Measurements from ENCODE around the gene NCKAP5L. TPM values are rescaled to one million over a fixed set of nuclear protein-coding genes. Genes with fewer than 3 reads are reported as not detected.

NCKAP5L gene
- total and polyA plus RNA-seq, 9 of the 15 experiments (the other 6 are each of a cell fraction or from before 2014, with no cell fraction given), result 0.01 to 14.4 (median 3.7) TPM

- peak in 1 of 3 experiments; percentile 13; a peak in 1 of 6 replicates for TF ChIP-seq CTCF (IDR thresholded peaks at IDR 0.05 in 2 of 3, conservative IDR thresholded peaks at IDR 0.05 in 1 of 3; ENCODE audit: insufficient read depth in 2 of 3, low read depth in 1 of 3, low read length in 3 of 3)
These were observed 60.9 kb downstream of the NCKAP5L start (continued) for GRCh38 chr12:49767333-49767732.

GRCh38 chr12:49766115-49766455 lies 62.1 kb downstream of the NCKAP5L start:
- H4K20me1 ChIP-seq (replicated peaks; ENCODE audit: control insufficient read depth, insufficient read depth, low read length), result 0 out of 2 replicates have a peak, but pooled peaks cover 4% of the 10 kb centered on the region
- no peak overlapping the region for H3K27ac ChIP-seq (ENCODE audit: extremely low read depth, low read depth, low read length)
- in situ Hi-C loops (cut with MboI), result no loop called here
- no peak overlapping the region for H3K4me3 ChIP-seq
- H3K4me1 ChIP-seq (replicated peaks in 1 of 2; ENCODE audit: control insufficient read depth in 2 of 2, insufficient read depth in 2 of 2, low read length in 2 of 2), result no peaks in the 10 kb centered on the region
- BruUV-seq (replicated peaks), result no TSS peak
- DNase-seq (ENCODE audit: extremely low read depth in 1 of 4, low spot score in 3 of 4) (no peak), ATAC-seq (no peak), FAIRE-seq (no peak)
- TF ChIP-seq TRIM24 (IDR thresholded peaks at IDR 0.05), result no peak
- TF ChIP-seq POLR2H (tag; IDR thresholded peaks at IDR 0.05; ENCODE audit: low read depth), result 0 out of 2 replicates have a peak, but pooled peaks have one; percentile 23
- no peak overlapping the region for H3K4me2 ChIP-seq (ENCODE audit: insufficient read depth, low read length)
- no peaks in the 10 kb centered on the region for H3K9me3 ChIP-seq (replicated peaks; ENCODE audit: control insufficient read depth, insufficient read depth, low read depth, low read length)
- H3K79me2 ChIP-seq (ENCODE audit: control insufficient read depth, insufficient read depth, low read length), result no peaks in the 10 kb centered on the region
- no peak overlapping the region for H2AFZ ChIP-seq (ENCODE audit: low read depth, low read length)
- intact Hi-C loops (cut with micrococcal nuclease), result no loop called here
- CTCF ChIA-PET (ENCODE audit: low intra/inter-chr PET ratio), result no interaction called here
- H3K36me3 ChIP-seq (ENCODE audit: control insufficient read depth, insufficient read depth, low read length), result peaks cover 39% of the 10 kb centered on the region
- H3K27me3 ChIP-seq (ENCODE audit: control insufficient read depth in 2 of 2, insufficient read depth in 2 of 2, low read length in 2 of 2), result no peaks in the 10 kb centered on the region
- no peaks in the 10 kb centered on the region for H3K9me1 ChIP-seq (ENCODE audit: control insufficient read depth, insufficient read depth, low read length)
- H3K9ac ChIP-seq (ENCODE audit: insufficient read depth in 1 of 2, low read depth in 2 of 2, low read length in 2 of 2), result no peak overlapping the region
- POLR2A ChIA-PET, result interaction anchor here (0.7 to 2.3 kb wide), 7 partner anchors 9 to 443 kb away, joined by 3 to 13 read pairs (median 4); partner anchors contain the start of genes TMBIM6 and TROAP
- WGBS (ENCODE audit: insufficient coverage, low coverage, missing lambda C conversion rate), result 64% methylated on average over 8 of the region's 8 CpGs

Measured in K562 (cell line).